ENCODE results near the gene DNAAF9.

Gene DNAAF9

GRCh38 chr20:3404402-3404801 is 3.1 kb downstream of the DNAAF9 start:
- TF ChIP-seq CTCF (IDR thresholded peaks at IDR 0.05) = no peak
- no peak for DNase-seq (ENCODE audit: low spot score)
- H3K27ac ChIP-seq = no peak overlapping the region
- no peak overlapping the region for H3K4me3 ChIP-seq

DNA sequence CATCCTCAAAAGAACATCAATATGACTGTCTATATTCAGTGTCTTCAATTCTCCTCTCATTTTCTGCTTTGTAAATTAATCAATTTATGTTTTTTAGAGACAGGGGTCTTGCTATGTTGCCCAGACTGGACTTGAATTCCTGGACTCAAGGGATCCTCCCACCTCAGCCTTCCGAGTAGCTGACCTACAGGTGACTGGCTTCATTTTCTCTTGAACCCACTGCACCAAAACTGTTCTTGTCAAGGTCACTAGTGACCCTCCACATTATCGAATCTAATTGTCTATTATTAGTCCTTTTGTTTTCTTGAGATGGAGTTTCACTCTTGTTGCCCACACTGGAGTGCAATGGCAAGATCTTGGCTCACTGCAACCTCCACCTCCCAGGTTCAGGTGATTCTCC is 3.7 kb downstream of the DNAAF9 start:
- no peak for TF ChIP-seq CTCF (IDR thresholded peaks at IDR 0.05)
- no peak overlapping the region for H3K4me3 ChIP-seq
- no peak for DNase-seq (ENCODE audit: low spot score)
- no peak overlapping the region for H3K27ac ChIP-seq

- Histone ChIP-seq H3K4me3 (no peak overlapping the region), H3K27ac (no peak overlapping the region)
- no peak for DNase-seq (ENCODE audit: low spot score)
- no peak for TF ChIP-seq CTCF (IDR thresholded peaks at IDR 0.05)
Observed at GRCh38 chr20:3402453-3402852, 5.0 kb downstream of the DNAAF9 start.

GRCh38 chr20:3400260-3401155 is 7.0 kb downstream of the DNAAF9 start:
- H3K4me3 ChIP-seq = no peak overlapping the region
- DNase-seq (ENCODE audit: low spot score) = no peak
- no peak overlapping the region for H3K27ac ChIP-seq
- no peak for TF ChIP-seq CTCF (IDR thresholded peaks at IDR 0.05)

- no peak for TF ChIP-seq CTCF (IDR thresholded peaks at IDR 0.05)
- no peak overlapping the region for H3K27ac ChIP-seq
- H3K4me3 ChIP-seq = no peak overlapping the region
- DNase-seq (ENCODE audit: low spot score) = no peak
Observed at GRCh38 chr20:3398681-3399252, 8.7 kb downstream of the DNAAF9 start.

- Histone ChIP-seq H3K4me3 (no peak overlapping the region), H3K27ac (no peak overlapping the region)
- DNase-seq (ENCODE audit: low spot score) = no peak
- no peak for TF ChIP-seq CTCF (IDR thresholded peaks at IDR 0.05)
Observed at GRCh38 chr20:3396492-3396891, 11.0 kb downstream of the DNAAF9 start.

GRCh38 chr20:3392756-3393155 is 14.7 kb downstream of the DNAAF9 start:
- DNase-seq (ENCODE audit: low spot score) = no peak
- Histone ChIP-seq H3K4me3 (no peak overlapping the region), H3K27ac (no peak overlapping the region)
- no peak for TF ChIP-seq CTCF (IDR thresholded peaks at IDR 0.05)

All from coronary artery (tissue), 2 donors.